Tibial nerve (tissue), 4 donors: ENCODE measurements around the gene FGFBP3. TPM values are rescaled to one million over a fixed set of nuclear protein-coding genes. Genes with fewer than 3 reads are reported as not detected.

Source experiments
- DNase-seq, 2 donors: peaks; one replicate each; pipeline ENCODE4 v3.0.0-alpha.2; 2019; ENCODE audit warnings: low spot score in 2 of 2
- H3K27ac ChIP-seq, 4 donors: fragments of 200-600 bp; sonication (generic) in 3 of 4; one replicate each; pipeline ENCODE4 v1.5.1; 2017 to 2019; ENCODE audit warnings: mild to moderate bottlenecking in 1 of 4
- H3K27me3 ChIP-seq, 2 donors: fragments of 200-600 bp; sonication (generic) in 1 of 2; one replicate each; pipeline versions ENCODE4 v1.5.1 to v1.6.0; 2017 to 2019
- H3K36me3 ChIP-seq, 3 donors: fragments of 200-600 bp; sonication (generic); one replicate each; pipeline ENCODE4 v1.5.1; 2018 to 2019
- H3K4me1 ChIP-seq, 4 donors: fragments of 200-600 bp; sonication (generic) in 3 of 4; one replicate each; pipeline ENCODE4 v1.5.1; 2017 to 2019
- H3K4me3 ChIP-seq, 4 donors: fragments of 200-600 bp; sonication (generic) in 3 of 4; one replicate each; pipeline ENCODE4 v1.5.1; 2017 to 2019; ENCODE audit warnings: mild to moderate bottlenecking in 1 of 4, moderate library complexity in 1 of 4
- H3K9me3 ChIP-seq, 4 donors: fragments of 200-600 bp; sonication (generic) in 3 of 4; one replicate each; pipeline ENCODE4 v1.5.1; 2017 to 2019
- CTCF ChIP-seq, 5 experiments: fragments of 200-600 bp in 3 of 5; fragments of 450-650 bp in 2 of 5; sonication (generic) in 3 of 5; IDR thresholded peaks; one replicate each; pipeline ENCODE4 v1.5.1; 2016 to 2019; ENCODE audit warnings: antibody characterized with exemption in 5 of 5, mild to moderate bottlenecking in 3 of 5, moderate library complexity in 2 of 5
- EP300 ChIP-seq, 2 donors: sonication (generic); formaldehyde crosslinking; IDR thresholded peaks; one replicate each; pipeline ENCODE4 v1.6.1; 2017; ENCODE audit warnings: antibody characterized with exemption in 2 of 2, mild to moderate bottlenecking in 1 of 2
- POLR2A ChIP-seq, 2 donors: fragments of 450-650 bp; IDR thresholded peaks; one replicate each; pipeline ENCODE4 v1.6.1; 2017; ENCODE audit warnings: antibody characterized with exemption in 2 of 2, mild to moderate bottlenecking in 2 of 2, moderate library complexity in 2 of 2
- WGBS, 2 donors: methylation state at CpG; one replicate each; pipeline ENCODE4 v1.1.5; 2018; 5-methylcytosine and 5-hydroxymethylcytosine counted together
- total RNA-seq, 4 donors: library from RNA; depleted of rRNA; stranded (reverse); fragments of >200 nt; gene quantifications; one replicate each; pipeline ENCODE4 v1.1.0, GENCODE V29; 2016

FGFBP3 gene
- total RNA-seq, 4 donors from 2014 or later: 3.1 to 7.9 (median 4.9) TPM

- Histone ChIP-seq H3K27me3 (no peaks in the 10 kb centered on the region), H3K4me3 (peak overlapping the region in 1 of 4 donors; percentile 7), H3K36me3 (no peaks in the 10 kb centered on the region), H3K4me1 (peaks cover 0 to 20% (median 7%) of the 10 kb centered on the region in 4 donors), H3K9me3 (no peaks in the 10 kb centered on the region), H3K27ac (peak overlapping the region in 2 of 4 donors; percentile 32 to 40)
- 21 to 22% methylated on average over 7 of the region's 7 CpGs for WGBS, 2 donors
- TF ChIP-seq EP300 (IDR thresholded peaks at IDR 0.05) (no peak), CTCF (IDR thresholded peaks at IDR 0.05) (no peak), POLR2A (IDR thresholded peaks at IDR 0.05) (no peak)
- DNase-seq: no peak
Observed at GRCh38 chr10:91879515-91880170, 29.6 kb downstream of the FGFBP3 start.

GRCh38 chr10:91875779-91876178 lies 33.5 kb downstream of the FGFBP3 start:
- DNase-seq: no peak
- H3K27me3 ChIP-seq: no peaks in the 10 kb centered on the region
- peaks cover 0 to 8% (median 3%) of the 10 kb centered on the region in 4 donors for H3K4me1 ChIP-seq
- no peak overlapping the region for H3K27ac ChIP-seq
- TF ChIP-seq CTCF (IDR thresholded peaks at IDR 0.05) (no peak), POLR2A (IDR thresholded peaks at IDR 0.05) (no peak), EP300 (IDR thresholded peaks at IDR 0.05) (no peak)
- no peaks in the 10 kb centered on the region for H3K9me3 ChIP-seq
- 86 to 91% methylated on average over 1 of the region's 1 CpG for WGBS, 2 donors
- no peaks in the 10 kb centered on the region for H3K36me3 ChIP-seq
- H3K4me3 ChIP-seq: no peak overlapping the region

- no peak for DNase-seq
- Histone ChIP-seq H3K9me3 (no peaks in the 10 kb centered on the region), H3K4me1 (peaks cover 0 to 6% (median 1%) of the 10 kb centered on the region in 4 donors), H3K4me3 (no peak overlapping the region), H3K27me3 (no peaks in the 10 kb centered on the region), H3K36me3 (no peaks in the 10 kb centered on the region), H3K27ac (no peak overlapping the region)
- WGBS, 2 donors: 84 to 88% methylated on average over 2 of the region's 2 CpGs
- TF ChIP-seq CTCF (IDR thresholded peaks at IDR 0.05): no peak
- no peak for TF ChIP-seq POLR2A (IDR thresholded peaks at IDR 0.05)
- TF ChIP-seq EP300 (IDR thresholded peaks at IDR 0.05): no peak
Observed at GRCh38 chr10:91875156-91875555, 34.1 kb downstream of the FGFBP3 start.

DNA sequence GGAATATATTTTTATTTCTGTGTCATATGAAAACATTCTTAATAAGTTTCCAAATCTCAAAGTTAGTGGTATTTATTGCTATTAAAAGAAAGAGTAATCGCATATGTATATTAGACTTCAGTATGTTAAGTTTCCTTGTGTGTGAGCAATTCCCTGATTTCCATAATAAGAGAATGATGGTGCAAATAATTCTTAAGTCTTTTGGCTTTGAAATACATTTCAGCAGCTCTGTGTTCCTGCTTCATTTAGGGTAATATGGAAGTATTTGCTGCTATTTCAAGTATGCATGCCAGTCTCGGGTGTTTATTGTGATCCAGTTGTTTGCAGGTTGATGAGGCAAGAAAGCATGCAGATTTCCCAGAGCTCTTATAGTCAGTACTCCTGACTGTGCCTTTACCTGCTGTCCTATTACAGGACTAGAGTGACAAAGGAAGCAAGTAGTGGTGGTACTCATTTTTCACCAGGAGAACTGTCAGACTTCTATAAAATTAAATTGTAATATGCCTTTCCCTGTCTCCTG lies 43.7 kb downstream of the FGFBP3 start:
- no peak overlapping the region for H3K4me3 ChIP-seq
- peaks cover 0 to 42% (median 0%) of the 10 kb centered on the region in 3 donors for H3K36me3 ChIP-seq
- H3K9me3 ChIP-seq: no peaks in the 10 kb centered on the region
- H3K27me3 ChIP-seq: no peaks in the 10 kb centered on the region
- DNase-seq: no peak
- WGBS, 2 donors: 77 to 82% methylated on average over 2 of the region's 2 CpGs
- TF ChIP-seq EP300 (IDR thresholded peaks at IDR 0.05) (no peak), CTCF (IDR thresholded peaks at IDR 0.05) (no peak), POLR2A (IDR thresholded peaks at IDR 0.05) (no peak)
- H3K27ac ChIP-seq: no peak overlapping the region
- H3K4me1 ChIP-seq: no peaks in the 10 kb centered on the region

DNA sequence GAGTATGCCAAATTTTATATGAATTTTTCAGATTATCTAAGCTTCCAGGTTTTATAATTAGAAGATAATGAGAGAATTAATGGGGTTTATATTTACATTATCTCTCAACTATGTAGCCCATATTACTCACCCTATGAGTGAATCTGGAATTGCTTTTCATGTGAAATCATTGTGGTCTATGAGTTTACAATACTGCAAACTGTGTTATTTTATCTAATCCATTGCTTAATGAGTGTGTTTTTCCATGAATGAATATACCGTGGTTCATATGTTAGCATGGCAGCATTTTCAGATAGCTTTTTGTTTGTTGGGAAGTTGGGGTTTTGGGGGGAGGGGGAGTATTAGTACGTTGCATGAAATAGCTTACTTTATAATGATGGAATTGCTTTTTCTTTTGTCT lies 44.5 kb downstream of the FGFBP3 start:
- Histone ChIP-seq H3K27ac (no peak overlapping the region), H3K27me3 (no peaks in the 10 kb centered on the region), H3K36me3 (peaks cover 1 to 50% (median 3%) of the 10 kb centered on the region in 3 donors), H3K9me3 (no peaks in the 10 kb centered on the region), H3K4me3 (no peak overlapping the region), H3K4me1 (no peaks in the 10 kb centered on the region)
- DNase-seq: no peak
- TF ChIP-seq EP300 (IDR thresholded peaks at IDR 0.05) (no peak), CTCF (IDR thresholded peaks at IDR 0.05) (no peak), POLR2A (IDR thresholded peaks at IDR 0.05) (no peak)
- 42 to 54% methylated on average over 2 of the region's 2 CpGs for WGBS, 2 donors
